ENCODE results near the gene RIT2.

Gene RIT2

DNA sequence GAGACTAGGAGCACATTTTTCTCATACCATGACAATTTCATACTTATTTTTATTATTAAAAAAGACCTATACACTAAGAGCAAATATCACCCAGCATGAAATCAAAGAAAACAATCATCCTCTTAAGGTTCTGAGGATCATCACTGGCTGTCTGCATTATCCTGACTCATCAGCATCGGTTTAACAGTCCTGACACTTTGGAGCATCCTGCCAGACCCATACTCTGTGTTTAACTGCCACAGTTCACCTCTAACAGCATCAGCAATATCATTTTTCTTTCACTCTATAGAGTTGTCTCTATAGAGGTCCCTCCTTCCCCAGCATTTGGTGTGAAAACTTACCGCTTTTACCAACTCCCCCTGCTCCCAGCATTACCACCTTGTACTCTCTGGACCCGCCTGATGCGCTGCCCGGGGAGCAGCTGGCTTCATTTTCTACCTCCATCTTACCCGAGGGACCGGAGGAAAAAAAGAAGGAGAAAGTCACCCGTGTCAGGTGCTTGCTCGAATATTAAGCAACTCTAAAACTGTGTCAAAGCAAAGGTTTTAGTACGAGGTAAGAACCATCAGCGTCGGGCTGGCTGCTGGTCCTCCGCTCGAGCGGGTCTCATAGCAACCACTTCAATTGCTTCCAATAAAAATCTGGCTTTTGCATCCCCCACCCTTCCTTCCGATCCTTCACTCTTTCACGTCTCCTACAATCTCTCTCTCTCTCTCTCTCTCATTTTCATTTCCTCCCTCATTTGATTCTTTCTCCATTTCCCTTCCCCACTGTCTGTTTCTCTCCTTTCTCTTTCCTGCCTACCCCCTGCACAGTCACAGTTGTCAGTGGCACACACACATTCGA is at the start of gene RIT2:
TSS of gene RIT2 (minus strand) at position 610 of the 846 bp plus-strand sequence.
- FAIRE-seq: no peak

DNA sequence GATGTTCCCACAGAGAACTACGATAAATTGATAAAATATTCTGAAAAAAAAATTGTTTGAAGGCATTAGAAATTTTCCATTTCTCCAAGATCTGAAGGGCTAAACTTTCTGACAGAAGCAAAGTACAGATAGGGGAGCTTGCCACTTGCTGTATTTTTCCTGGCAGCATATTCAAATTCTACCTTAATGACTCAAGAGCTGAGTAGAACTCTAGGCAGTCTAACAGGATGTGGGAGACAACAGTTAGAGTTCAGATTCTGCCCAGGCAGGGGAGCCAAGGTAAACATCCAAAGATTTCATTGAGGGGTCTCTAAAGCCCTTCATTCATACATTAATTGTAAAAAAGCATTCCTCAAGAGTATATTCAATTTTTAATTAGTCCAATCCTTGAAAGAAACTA is 46.0 kb upstream of the RIT2 start:
- no peak for FAIRE-seq

DNA sequence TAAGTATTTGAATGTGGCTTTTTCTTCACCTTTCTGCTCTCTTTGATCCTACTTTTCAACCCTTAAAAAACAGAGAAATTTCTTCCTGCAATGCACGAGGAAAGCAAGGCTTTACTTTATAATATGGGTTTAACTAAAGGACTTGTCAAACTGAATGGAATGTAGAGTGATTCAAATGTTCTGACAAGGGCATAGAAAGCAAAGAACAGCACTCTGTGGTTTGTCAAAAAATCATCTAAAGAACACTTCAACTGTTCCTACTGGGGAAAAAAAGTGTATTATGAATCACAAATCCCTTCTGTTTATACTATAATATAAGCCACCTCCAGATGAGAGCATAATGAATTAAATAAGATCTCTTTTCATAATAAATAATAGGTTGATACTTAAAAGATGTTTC is 45.0 kb upstream of the RIT2 start:
- FAIRE-seq: no peak

DNA sequence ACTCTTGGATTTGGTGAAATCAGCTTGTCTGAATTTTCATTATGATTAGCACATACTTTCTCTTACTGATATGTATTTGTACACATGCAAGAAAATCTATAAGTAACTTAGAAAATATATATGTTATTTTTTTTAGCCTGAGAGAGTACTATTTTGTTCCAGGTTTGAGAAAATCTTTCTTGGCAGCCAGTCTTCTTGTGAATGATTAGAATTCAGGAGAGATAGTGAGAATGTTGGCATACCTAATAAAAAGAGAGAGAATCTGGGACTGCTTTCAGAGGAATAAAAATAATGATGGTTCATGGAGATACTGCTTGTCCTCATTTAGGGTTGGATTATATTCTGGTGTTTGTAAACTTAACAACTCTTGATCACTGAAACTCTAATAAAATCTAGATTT is 44.4 kb upstream of the RIT2 start:
- no peak for FAIRE-seq

DNA sequence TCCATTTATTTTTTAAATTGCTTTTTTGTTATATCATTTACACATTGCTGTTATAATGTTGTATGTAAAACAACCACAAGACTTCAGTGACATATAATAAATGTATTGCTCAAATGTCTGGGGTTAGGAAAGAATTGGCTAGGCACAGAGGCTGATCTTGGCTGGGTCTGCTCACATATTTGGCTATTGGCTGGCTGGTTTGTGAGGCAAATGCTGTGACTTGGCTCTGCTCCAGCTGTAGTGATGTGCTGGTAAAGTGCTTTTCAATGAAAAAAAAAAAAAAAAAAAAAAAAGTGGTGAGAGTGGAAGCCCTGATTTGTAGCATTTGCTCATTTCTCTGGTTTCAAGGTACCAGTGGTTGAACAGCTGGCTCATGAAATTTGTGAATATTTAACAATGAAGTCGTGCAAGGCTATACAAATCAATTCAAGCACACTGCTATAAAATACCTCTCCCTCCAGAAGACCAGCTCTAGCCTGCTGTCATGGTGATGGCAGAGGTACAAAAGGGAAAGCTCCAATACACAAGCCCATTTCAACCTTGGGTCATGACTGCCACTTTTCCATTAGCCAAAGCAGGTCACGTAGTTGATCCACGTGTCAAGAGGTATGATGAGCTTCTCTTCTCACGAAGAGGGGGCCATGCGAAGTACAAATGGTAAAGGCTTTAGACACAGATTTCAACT is 43.7 kb upstream of the RIT2 start:
- FAIRE-seq: no peak

DNA sequence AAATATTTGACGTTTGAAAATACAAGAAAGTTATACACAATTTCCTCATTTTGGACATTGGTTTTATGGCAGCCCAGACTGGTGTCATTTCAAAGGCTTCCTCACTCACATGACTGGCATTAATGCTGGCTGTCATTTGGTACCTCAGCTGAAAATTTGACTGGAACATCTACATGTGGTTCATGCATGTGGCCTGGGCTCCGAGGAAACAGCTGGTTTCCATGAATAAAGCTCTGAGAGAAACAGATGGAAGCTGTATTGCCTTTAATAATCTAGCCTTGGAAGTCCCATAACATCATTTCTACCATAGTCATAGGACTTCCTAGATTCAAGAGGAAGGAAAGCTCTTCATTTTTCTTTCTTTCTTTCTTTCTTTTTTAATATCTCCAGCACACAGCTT is 42.9 kb upstream of the RIT2 start:
- FAIRE-seq: no peak

DNA sequence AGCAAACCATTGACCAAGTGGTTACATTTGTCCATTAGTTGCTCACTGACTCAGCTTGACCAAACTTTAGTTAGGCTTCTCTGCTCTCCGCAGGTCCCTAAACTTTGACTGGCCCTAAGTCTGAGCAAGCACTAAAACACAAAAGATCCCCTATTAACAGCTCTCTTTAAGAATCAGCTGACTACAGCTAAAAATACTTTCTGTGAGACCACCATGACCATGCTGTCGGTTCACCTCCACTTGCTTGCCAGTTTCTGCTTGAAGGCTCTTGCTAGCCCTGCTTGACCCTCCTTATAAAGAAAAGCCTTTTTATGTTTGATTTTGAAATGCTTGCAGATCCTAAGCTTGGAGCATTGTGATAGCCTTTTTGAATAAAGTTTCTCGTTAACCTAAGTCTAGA is 40.4 kb upstream of the RIT2 start:
- FAIRE-seq: no peak

DNA sequence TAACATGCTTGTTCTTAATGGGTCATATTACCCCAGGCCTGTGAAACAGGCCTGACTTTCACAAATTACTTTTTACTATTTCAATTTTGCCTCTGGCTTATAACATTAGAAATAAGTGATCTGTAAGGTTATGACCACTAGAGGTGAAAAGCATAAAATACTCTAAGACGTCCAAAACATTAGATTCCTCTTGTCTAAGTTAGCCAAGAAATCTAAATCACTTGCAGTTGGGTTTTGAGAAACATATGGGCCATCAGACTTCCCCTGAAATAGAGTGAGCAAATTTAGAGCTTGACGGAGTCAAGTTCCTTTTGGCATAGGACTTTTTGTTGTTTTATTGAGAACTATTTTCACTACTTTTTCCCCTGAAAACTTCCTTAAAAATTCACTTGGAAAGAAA is 32.7 kb upstream of the RIT2 start:
- no peak for FAIRE-seq

DNA sequence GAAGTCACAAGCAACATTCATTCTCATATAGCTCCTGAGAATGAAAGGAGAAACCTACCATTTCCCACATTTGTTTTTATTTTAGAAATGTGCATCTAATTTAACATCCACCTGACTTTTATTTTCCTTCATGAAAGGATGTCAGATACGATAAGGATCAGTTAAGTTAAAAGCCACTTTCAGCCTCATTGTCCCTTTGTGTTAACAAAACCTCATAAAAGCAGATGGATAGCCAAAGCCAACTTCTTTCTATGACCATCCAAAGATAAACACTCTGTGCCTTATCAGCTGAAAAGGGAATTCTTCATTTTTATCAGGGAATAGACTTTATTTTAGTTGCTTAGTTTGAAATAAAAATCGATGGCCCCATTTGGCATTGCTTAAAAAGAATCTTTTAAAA is 25.7 kb upstream of the RIT2 start:
- FAIRE-seq: no peak

DNA sequence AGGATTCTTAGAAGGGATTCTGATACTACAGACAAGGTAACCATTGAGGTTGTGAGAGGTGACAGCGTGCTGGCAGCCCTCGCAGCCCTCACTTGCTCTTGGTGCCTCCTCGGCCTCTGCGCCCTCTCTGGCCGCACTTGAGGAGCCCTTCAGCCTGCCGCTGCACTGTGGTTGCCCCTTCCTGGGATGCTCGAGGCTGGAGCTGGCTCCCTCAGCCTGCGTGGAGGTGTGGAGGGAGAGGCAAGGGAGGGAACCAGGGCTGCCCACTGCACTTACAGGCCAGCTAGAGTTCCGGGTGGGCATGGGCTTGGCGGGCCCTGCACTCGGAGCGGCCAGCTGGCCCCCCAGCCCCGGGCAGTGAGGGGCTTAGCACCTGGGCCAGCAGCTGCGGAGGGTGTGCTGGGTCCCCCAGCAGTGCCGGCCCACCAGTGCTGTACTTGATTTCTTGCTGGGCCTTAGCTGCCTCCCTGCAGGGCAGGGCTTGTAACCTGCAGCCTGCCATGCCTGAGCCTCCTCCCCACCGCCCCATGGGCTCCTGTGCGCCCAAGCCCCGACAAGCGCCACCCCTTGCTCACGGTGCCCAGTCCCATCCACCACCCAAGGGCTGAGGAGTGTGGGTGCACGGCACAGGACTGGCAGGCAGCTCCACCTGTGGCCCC is 23.9 kb upstream of the RIT2 start:
- FAIRE-seq: no peak

DNA sequence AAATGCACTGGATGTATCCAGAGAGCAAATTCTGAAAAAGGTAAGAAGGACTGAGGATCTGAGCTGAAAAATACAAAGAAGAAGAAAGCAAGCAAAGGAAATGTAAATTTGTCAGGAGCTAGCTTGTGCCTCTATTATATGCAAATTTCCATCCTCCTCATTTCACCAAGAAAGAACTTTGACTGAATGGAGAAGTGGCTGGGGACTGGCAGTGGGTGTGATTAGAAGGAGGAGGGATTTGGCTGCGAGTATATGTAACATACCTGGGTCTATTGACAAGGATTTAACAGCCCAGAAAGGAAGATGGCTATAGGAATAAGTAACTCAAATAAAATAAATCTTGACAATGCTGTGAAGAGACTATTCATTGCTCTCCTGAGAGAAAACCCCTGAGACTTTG is 19.4 kb upstream of the RIT2 start:
- FAIRE-seq: no peak

DNA sequence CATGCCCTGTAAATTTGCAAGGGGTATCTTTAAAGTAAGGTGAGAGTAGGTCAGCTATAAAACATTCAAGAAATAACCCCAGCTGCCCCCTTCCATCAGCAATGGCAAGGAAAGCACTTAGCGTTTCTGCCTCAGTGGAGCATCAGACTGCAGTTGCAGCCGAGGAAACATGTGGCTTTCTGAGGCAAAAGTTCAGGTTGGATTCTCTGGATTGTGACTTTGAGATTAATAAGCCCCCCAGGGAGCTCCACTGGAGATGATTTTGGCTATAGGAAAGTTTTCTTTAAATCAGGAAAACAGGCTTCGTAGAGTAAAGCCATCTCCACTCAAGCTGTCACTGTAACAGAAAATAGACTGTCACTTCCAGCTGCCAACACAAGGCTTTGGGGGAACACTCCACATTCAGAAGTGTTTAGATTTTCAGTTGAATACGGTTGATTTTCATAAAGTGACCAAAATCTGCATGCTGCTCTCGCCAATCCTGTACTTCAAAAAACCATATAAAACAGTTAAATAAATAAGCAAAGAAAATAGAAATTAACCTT is 15.3 kb upstream of the RIT2 start:
- no peak for FAIRE-seq

DNA sequence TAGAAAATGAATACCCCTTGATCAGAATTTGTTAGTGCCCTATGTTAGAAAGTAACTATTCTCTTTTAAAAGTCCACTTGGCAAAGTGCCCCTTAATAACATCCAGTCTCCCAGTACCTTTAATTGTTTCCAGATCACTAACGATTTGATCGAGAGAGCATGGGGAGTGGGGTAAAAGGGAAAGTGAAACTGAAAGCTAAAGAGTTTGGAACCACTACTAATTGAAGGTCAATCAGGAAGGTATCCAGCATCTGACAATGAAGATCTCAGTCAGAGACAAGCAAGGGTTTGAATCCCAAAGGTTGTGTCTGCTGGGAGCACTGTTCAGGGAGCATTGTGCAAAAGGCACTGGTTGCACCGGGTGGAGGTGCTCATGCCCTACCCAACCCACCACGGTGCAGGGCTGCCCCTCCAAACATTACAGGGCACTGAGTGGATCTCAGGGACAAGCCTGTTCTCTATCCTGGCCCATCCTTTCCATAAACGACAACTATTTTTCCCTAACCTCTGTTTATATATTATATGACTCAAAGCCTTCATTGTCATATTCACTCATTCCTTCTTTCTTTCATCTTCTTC is 14.6 kb upstream of the RIT2 start:
- no peak for FAIRE-seq

DNA sequence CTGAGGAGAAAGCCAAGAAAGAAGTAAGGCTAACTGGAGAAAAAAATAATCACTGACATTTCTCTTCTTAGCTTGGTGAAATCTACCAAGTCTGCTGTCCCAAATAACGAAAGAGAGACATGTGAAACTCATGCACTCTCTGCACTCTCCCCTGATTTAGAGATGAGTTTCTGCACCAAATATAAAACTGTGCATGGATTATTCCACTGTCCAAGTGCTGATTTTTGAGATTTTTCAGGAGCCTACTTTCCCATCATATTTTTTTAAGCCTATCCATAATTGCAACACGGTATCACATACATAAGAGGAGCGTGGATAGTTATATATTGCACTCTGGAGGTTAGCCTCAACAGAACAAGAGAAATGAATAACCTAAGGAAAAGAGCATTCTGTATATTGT is 10.0 kb upstream of the RIT2 start:
- no peak for FAIRE-seq

DNA sequence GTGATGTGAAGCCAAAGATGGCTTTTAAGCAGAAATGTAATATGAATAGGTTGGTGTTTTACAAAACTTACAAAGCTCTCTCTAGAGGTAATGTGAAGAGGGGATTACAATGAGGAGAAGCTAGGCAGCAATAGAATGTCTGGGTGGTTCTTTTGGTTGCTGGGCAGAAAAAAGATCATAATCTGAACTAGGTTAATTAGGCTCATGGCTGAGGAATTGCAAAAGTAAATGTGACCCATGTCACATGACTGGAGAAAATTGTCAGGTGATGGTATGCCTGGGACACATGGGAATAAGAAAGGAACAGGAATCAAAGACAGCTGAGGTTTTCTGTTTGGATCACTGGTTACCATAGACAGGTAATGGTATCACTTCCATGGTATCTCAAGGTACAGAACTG is 7.5 kb upstream of the RIT2 start:
- FAIRE-seq: no peak

DNA sequence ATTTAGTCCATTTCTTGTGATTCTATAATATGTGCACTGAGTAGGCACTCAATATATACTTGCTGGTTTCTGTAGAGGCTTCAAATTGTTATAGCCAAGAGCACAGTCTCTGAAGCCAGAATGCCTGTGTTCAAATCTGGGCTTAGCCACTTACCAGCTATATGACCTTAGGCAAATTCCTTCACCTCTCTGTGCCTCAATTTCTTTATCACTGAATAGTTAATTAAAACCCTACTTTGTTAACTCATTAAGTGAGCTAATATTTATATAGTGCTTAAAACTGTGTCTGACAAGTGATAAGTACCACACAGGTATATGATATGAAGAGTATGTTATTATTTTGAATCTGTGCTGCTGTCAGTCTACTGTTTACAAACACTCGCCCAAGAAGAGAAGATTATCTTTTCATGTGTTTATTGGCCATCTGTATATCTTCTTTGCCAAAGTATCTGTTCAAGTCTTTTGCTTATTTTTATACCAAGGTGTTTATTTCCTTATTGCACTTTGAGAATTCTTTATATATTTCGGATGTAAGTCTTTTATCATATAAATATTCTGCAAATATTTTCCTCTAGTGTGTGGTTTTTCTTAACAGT is 1.3 kb upstream of the RIT2 start:
- no peak for FAIRE-seq

DNA sequence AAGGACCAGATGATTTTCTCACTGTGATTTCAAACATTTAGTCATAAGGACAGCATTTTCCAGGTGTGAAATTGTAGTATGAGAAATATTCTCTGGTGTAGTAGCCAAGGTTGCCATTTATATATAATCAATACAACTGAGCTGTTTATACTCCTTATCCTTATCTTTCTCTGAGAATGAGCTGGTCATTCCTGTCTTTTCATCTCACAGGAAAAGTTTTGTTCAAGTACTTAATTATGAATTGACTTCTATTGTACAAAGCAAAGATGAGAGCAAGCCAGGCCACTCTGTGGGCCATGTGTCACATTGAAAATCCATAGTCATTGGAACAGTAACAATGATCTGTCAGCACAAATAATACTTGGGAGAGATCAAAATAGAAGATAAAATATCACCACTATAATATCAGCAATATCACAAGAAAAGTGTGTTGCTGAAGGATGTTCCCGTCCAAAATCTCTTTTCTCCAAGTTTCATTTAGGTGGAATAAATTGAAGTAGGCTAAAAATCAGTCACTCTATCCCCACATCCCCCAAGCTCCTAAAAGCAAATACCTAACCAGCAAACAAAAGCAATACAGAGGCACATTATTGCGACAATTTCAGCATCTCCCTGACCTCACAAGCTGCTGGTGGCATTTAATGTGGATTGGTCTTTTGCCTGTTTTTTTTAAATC is 2.1 kb downstream of the RIT2 start:
- FAIRE-seq: no peak

DNA sequence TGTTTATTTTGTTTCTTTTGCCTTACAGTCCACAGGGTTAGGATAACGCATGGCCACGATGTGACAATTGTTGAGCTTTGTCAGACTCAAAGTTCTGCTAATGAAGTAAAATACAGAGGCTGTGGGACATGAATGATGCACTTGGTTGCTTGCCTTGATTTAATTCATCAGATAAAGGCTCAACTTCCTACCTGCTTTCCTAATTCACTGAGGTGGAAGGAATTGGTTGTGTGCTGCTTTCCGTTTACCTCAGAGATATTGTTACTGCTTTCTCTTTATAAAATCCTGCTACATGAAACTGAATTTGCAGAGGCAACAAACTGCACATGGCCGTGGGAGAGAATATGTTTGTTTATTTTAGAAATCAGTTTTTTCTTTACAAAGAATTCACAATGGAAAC is 6.6 kb downstream of the RIT2 start:
- FAIRE-seq: no peak

DNA sequence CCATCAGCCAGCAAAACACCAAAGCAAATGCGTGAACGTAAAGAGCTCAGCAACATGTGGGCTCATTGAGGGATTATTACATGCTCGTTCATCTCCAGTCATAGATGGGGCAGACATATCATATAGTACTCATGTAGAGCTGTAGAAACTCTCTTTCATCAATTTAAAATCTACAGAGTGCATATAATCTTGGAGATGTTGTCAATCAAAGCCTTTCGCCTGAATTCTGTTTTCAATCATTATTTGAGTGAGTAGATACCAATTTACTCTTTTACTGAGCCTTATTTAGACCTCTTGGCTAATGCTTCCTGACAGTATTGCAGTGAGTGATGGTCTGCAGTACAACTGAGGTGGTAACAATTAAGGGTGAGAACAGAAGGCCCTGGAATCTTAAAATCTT is 7.0 kb downstream of the RIT2 start:
- FAIRE-seq: no peak

DNA sequence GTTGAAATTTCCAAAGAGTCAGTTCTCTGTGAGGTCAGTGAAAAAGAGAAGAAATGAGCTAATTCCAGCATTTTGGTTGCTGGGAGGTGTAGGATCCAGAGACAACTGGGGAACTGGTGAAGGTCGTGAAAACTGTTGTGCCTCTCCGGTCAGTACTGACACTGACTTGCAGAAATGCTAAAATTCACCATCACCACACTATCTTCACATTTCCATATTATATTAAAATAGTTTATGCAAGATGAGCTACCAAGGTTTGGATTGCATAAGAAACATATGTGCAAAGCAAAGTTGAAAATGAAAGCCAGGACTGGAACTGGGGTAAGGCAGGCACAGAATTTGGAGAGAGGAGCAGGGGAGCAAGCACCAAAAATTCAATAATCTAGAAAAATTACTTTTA is 21.8 kb downstream of the RIT2 start:
- FAIRE-seq: no peak

DNA sequence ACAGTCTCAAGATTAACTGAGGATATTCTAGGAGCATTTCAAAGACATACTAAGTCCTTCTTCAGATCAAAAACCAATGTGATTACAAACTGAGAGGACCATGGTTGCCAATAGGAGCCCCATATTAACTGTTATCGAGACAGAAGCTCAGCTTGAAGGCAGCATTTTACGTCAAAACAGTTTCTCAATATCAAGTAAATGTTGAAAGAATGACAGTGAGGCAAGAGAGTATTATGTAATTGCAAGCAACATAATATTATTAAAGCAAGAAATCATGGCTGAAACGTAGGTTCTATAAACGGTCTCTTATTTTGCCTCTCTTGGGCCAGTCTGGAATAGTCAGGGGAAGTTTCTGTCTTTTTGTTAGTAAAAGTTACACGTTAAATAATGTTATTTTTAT is 22.9 kb downstream of the RIT2 start:
- no peak for FAIRE-seq

DNA sequence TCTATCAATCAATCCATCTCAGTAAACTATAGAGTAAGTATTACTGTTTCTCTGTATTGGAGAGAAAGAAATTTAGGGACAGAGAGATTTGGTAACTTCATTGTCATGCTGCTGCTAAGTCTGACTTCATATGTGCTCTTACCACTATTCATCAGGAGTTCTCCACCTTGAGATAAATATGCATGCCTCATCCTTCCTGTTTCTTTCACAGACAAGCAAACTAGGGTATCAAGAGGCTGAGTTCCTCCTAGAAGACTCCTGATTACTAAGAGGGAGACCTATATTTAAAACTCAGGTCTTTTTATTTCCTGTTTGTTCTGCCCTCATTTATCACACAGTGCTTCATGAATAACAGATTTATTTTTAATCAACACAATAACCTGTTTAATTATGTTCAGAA is 34.1 kb downstream of the RIT2 start:
- FAIRE-seq: no peak

DNA sequence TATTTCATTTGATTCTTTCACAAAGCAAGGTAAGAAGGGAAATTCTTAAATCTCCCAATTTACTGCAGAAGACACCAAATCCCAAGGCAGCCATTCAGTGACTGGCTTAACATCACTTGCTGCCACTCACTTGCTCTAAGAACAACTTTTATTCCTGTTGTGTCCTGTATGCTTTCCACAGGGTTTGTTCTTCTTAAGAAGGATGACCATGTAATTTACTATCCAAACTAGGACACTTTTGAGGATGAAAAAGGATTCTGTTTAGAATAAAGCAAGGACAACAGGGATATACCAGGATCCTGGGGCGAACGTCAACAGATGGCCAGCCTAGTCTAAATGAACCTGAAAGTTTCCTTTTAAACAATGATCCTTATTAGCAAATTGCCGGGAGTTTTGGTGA is 34.8 kb downstream of the RIT2 start:
- no peak for FAIRE-seq

Data from islet of Langerhans (tissue), 1 donor.